Measurements from ENCODE around the gene ITPR1. TPM values are rescaled to one million over a fixed set of nuclear protein-coding genes. Genes with fewer than 3 reads are reported as not detected.

Gene ITPR1
- total and polyA plus RNA-seq, 10 of the 15 experiments (the other 5 are each of a cell fraction or from before 2014, with no cell fraction given) = 12.2 to 239 (median 28.4) TPM

- TF ChIP-seq KAT2A (conservative IDR thresholded peaks at IDR 0.05; ENCODE audit: control insufficient read depth, low read depth, low read length) (no peak), NBN (IDR thresholded peaks at IDR 0.05) (peak; percentile 93), USF1 (IDR thresholded peaks at IDR 0.05; ENCODE audit: borderline replicate concordance, extremely low read length, insufficient read depth, low read depth, low read length) (no peak), SREBF2 (IDR thresholded peaks at IDR 0.05; ENCODE audit: low read length) (no peak), SP1 (IDR thresholded peaks at IDR 0.05; ENCODE audit: low read depth, low read length) (peak; percentile 63), POLR2AphosphoS5 (IDR thresholded peaks at IDR 0.05; ENCODE audit: low read length) (peak; percentile 67)
Measured at GRCh38 chr3:4776980-4777581, 283.9 kb downstream of the ITPR1 start (continued).

- FAIRE-seq (no peak), ATAC-seq (no peak), DNase-seq (ENCODE audit: low read depth, low spot score) (no peak)
- SMC1A ChIA-PET (ENCODE audit: uncharacterized antibody, unreplicated experiment) = interaction anchor here (0.6 to 19.5 kb wide), 32 partner anchors 8 to 281 kb away, joined by 3 to 618 read pairs (median 6); no protein-coding TSS in a partner anchor
- Histone ChIP-seq H3K79me2 (ENCODE audit: control insufficient read depth, insufficient read depth, low read length) (no peaks in the 10 kb centered on the region), H4K20me1 (ENCODE audit: control insufficient read depth, insufficient read depth) (no peaks in the 10 kb centered on the region), H3K4me3 (no peak overlapping the region), H3K9me3 (replicated peaks; ENCODE audit: control insufficient read depth, insufficient read depth, low read length) (no peaks in the 10 kb centered on the region), H3K27me3 (replicated peaks in 1 of 2; ENCODE audit: control insufficient read depth in 2 of 2, insufficient read depth in 2 of 2, low read length in 1 of 2) (no peaks in the 10 kb centered on the region), H3K9ac (ENCODE audit: control insufficient read depth, insufficient read depth, low read length) (no peak overlapping the region), H2AFZ (ENCODE audit: control insufficient read depth, low read depth, low read length) (no peak overlapping the region), H3K36me3 (ENCODE audit: control insufficient read depth in 2 of 2, insufficient read depth in 2 of 2, low read length in 1 of 2) (peaks cover 8 to 19% of the 10 kb centered on the region in 2 experiments; a peak in 3 of 4 replicates), H3K4me2 (ENCODE audit: control insufficient read depth, insufficient read depth) (no peak overlapping the region), H3K4me1 (ENCODE audit: control insufficient read depth, insufficient read depth, low read length) (peaks cover 32% of the 10 kb centered on the region), H3K27ac (ENCODE audit: control insufficient read depth, insufficient read depth) (peak overlapping the region; percentile 99)
- intact Hi-C loops (cut with micrococcal nuclease; ENCODE audit: unreplicated experiment) (no loop called here), in situ Hi-C loops (cut with MboI) (no loop called here)
- BruUV-seq (replicated peaks) = no TSS peak
- RAD21 ChIA-PET (ENCODE audit: unreplicated experiment) = interaction anchor here (1.1 to 12.2 kb wide), 15 partner anchors 20 to 280 kb away, joined by 3 to 377 read pairs (median 8); partner anchors contain the start of gene BHLHE40
- WGBS (ENCODE audit: insufficient coverage, insufficient replicate concordance, low lambda C conversion rate, missing lambda C conversion rate) = 100% methylated on average over 2 of the region's 2 CpGs
- TF ChIP-seq ZNF687 (IDR thresholded peaks at IDR 0.05) = 0 out of 2 replicates have a peak, but pooled peaks have one; percentile 7
- TF ChIP-seq IKZF2 (IDR thresholded peaks at IDR 0.05) = 0 out of 4 replicates have a peak, but pooled peaks of 1 of the 2 experiments have one; percentile 23
- no peak for TF ChIP-seq NFYB (IDR thresholded peaks at IDR 0.05; ENCODE audit: insufficient read depth, low read depth, low read length)
- 0 out of 2 replicates have a peak, but pooled peaks have one; percentile 4 for TF ChIP-seq RUNX3 (IDR thresholded peaks at IDR 0.05; ENCODE audit: low read length)
- CTCF ChIA-PET = interaction anchor here (0.6 to 7.4 kb wide), 15 partner anchors 12 to 280 kb away, joined by 3 to 95 read pairs (median 4); no protein-coding TSS in a partner anchor
- POLR2A ChIA-PET = interaction anchor here (0.6 to 18.6 kb wide), 8 partner anchors 11 to 199 kb away, joined by 3 to 414 read pairs (median 3); no protein-coding TSS in a partner anchor
Measured at GRCh38 chr3:4778119-4778518, 285.0 kb downstream of the ITPR1 start.

Measured in GM12878 (cell line).